SK-N-SH (cell line): Measurements from ENCODE around the gene C15orf40. TPM values are rescaled to one million over a fixed set of nuclear protein-coding genes. Genes with fewer than 3 reads are reported as not detected.

Experiments
- polyA plus RNA-seq, 3 experiments: library from polyadenylated mRNA; depleted of rRNA; stranded (reverse); fragments of >200 nt; gene quantifications; 2 replicates each; pipeline ENCODE4 v1.2.3, GENCODE V29; 2012

Gene C15orf40
- polyA plus RNA-seq, 1 of the 3 experiments (the other 2 are of a cell fraction) = 44.1 TPM

Other genes with a start within 250 kb of the C15orf40 start
- gene FSD2, start 205.6 kb downstream of the C15orf40 start, polyA plus RNA-seq (2012; rRNA removed) = not detected in 2 replicates
- gene WHAMM, start 202.0 kb downstream of the C15orf40 start, polyA plus RNA-seq (2012; rRNA removed) = 1.9 and 2.3 TPM in 2 replicates
- gene HOMER2, start 58.9 kb downstream of the C15orf40 start, polyA plus RNA-seq (2012; rRNA removed) = 7.3 and 8.2 TPM in 2 replicates
- gene RAMAC, start 25.4 kb downstream of the C15orf40 start, polyA plus RNA-seq (2012; rRNA removed) = 25.9 and 33.3 TPM in 2 replicates
- 34.4 and 42.5 TPM in 2 replicates for gene BTBD1, start 55.6 kb upstream of the C15orf40 start, polyA plus RNA-seq (2012; rRNA removed)
- 0.12 and 0.16 TPM in 2 replicates for gene TM6SF1, start 96.0 kb upstream of the C15orf40 start, polyA plus RNA-seq (2012; rRNA removed)
- 8.0 and 9.2 TPM in 2 replicates for gene HDGFL3, start 196.2 kb upstream of the C15orf40 start, polyA plus RNA-seq (2012; rRNA removed)